Smooth muscle cell (in vitro differentiated cells): ENCODE results near the gene PDIK1L. TPM values are rescaled to one million over a fixed set of nuclear protein-coding genes. Genes with fewer than 3 reads are reported as not detected.

Experiments
- DNase-seq: peaks from one replicate; lab custom pipeline; 2025; ENCODE audit not compliant: unreplicated experiment; lab: John Stamatoyannopoulos, UW
- H2AFZ ChIP-seq: fragments of 200-600 bp; sonication (generic); 2 replicates; pipeline ENCODE4 v1.6.0; 2016; ENCODE audit warnings: antibody characterized with exemption, low read depth, mild to moderate bottlenecking
- H3F3A ChIP-seq: fragments of 200-600 bp; sonication (generic); 2 replicates; pipeline ENCODE4 v1.6.0; 2017; ENCODE audit warnings: antibody characterized with exemption, low read depth
- H3K27ac ChIP-seq: fragments of 200-600 bp; sonication (generic); 2 replicates; pipeline ENCODE4 v1.5.1; 2016; ENCODE audit warnings: low read depth, mild to moderate bottlenecking
- H3K27me3 ChIP-seq: fragments of 200-600 bp; sonication (generic); 2 replicates; pipeline ENCODE4 v1.6.1; 2016; ENCODE audit warnings: low read depth, mild to moderate bottlenecking
- H3K36me3 ChIP-seq: fragments of 200-600 bp; sonication (generic); 2 replicates; pipeline ENCODE4 v1.5.1; 2016; ENCODE audit warnings: low read depth
- H3K4me1 ChIP-seq: fragments of 200-600 bp; sonication (generic); 2 replicates; pipeline ENCODE4 v1.5.1; 2016; ENCODE audit warnings: low read depth
- H3K4me2 ChIP-seq: fragments of 200-600 bp; sonication (generic); 2 replicates; pipeline ENCODE4 v1.6.0; 2016; ENCODE audit warnings: mild to moderate bottlenecking
- H3K4me3 ChIP-seq: fragments of 200-600 bp; sonication (generic); 2 replicates; pipeline ENCODE4 v1.5.1; 2016; ENCODE audit warnings: mild to moderate bottlenecking
- H3K79me2 ChIP-seq: fragments of 200-600 bp; sonication (generic); 2 replicates; pipeline ENCODE4 v1.6.0; 2016; ENCODE audit warnings: low read depth, mild to moderate bottlenecking
- H3K9ac ChIP-seq: fragments of 200-600 bp; sonication (generic); 2 replicates; pipeline ENCODE4 v1.6.0; 2016; ENCODE audit warnings: low read depth
- H3K9me3 ChIP-seq: fragments of 200-600 bp; sonication (generic); replicated peaks from 2 replicates; pipeline ENCODE4 v1.5.1; 2016; ENCODE audit warnings: low read depth
- H4K20me1 ChIP-seq: fragments of 200-600 bp; sonication (generic); 2 replicates; pipeline ENCODE4 v1.6.0; 2016; ENCODE audit warnings: low read depth
- WGBS: methylation state at CpG from one replicate; pipeline ENCODE4 v1.1.7; 2016; ENCODE audit warnings: low lambda C conversion rate; 5-methylcytosine and 5-hydroxymethylcytosine counted together
- polyA plus RNA-seq: library from polyadenylated mRNA; unstranded; fragments of >200 nt; fragmentation: Nextera tagmentation; extraction: Ambion mirVana; gene quantifications from 2 replicates; pipeline ENCODE4 v1.2.1, GENCODE V29; 2016
- total RNA-seq: library from RNA; depleted of rRNA; stranded (reverse); fragments of >200 nt; gene quantifications from 2 replicates; pipeline ENCODE4 v1.2.3, GENCODE V29; 2014
- TF ChIP-seq, protein P1 (sequence below): fragments of 200-600 bp; sonication (generic); IDR thresholded peaks from 2 replicates; pipeline ENCODE4 v1.5.1; 2017; ENCODE audit warnings: borderline replicate concordance, mild to moderate bottlenecking, antibody characterized with exemption; ENCODE audit not compliant: insufficient read depth, poor library complexity, severe bottlenecking

PDIK1L gene
- total RNA-seq (3.7 and 4.6 TPM in 2 replicates), polyA plus RNA-seq (1.9 and 3.6 TPM in 2 replicates)

- Histone ChIP-seq H3K27me3 (no peaks in the 10 kb centered on the region), H2AFZ (peak within 1 kb of the TSS; percentile 95), H3K4me1 (peaks cover 17% of the 10 kb centered on the region), H3F3A (peaks cover 3% of the 10 kb centered on the region), H4K20me1 (no peaks in the 10 kb centered on the region), H3K9me3 (no peaks in the 10 kb centered on the region), H3K27ac (peak within 1 kb of the TSS; percentile 54), H3K9ac (peak within 1 kb of the TSS; percentile 71), H3K4me2 (peak within 1 kb of the TSS; percentile 90), H3K36me3 (no peaks in the 10 kb centered on the region), H3K4me3 (peak within 1 kb of the TSS; percentile 93), H3K79me2 (peaks cover 9% of the 10 kb centered on the region)
- WGBS, result under 1% methylated on average over 41 of the region's 96 CpGs
- TF ChIP-seq, protein P1, sequence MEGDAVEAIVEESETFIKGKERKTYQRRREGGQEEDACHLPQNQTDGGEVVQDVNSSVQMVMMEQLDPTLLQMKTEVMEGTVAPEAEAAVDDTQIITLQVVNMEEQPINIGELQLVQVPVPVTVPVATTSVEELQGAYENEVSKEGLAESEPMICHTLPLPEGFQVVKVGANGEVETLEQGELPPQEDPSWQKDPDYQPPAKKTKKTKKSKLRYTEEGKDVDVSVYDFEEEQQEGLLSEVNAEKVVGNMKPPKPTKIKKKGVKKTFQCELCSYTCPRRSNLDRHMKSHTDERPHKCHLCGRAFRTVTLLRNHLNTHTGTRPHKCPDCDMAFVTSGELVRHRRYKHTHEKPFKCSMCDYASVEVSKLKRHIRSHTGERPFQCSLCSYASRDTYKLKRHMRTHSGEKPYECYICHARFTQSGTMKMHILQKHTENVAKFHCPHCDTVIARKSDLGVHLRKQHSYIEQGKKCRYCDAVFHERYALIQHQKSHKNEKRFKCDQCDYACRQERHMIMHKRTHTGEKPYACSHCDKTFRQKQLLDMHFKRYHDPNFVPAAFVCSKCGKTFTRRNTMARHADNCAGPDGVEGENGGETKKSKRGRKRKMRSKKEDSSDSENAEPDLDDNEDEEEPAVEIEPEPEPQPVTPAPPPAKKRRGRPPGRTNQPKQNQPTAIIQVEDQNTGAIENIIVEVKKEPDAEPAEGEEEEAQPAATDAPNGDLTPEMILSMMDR, result no peak
- peak; percentile 79 for DNase-seq
Observed at GRCh38 chr1:26111530-26112406, at the start of gene PDIK1L. PDIK1L (plus strand) TSS chr1:26111824; CDS start chr1:26114309, 2,485 bp downstream.

DNA sequence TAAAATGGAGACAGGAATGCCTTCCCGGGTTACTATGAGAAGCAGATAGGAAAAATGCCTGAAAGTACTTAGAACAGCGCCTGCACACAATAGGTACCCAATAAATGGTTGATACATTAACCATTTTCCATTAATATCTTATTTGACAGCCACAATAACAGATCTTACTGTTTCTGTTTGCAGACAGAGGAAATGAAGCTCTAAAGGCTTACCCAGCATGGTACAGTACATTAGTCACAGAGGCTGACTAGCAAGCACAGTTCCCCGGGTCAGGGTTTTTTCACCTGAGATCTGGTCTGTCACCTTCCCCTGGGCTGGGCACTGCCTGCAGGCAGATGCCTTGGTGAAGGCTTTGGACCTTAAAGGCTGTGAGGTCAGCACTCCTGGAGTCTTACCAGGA is 47.1 kb upstream of the PDIK1L start:
- Histone ChIP-seq H2AFZ (no peak overlapping the region), H3K36me3 (no peaks in the 10 kb centered on the region), H3K4me2 (no peak overlapping the region), H3K4me1 (no peaks in the 10 kb centered on the region), H3K9ac (no peak overlapping the region), H4K20me1 (no peaks in the 10 kb centered on the region), H3K79me2 (no peaks in the 10 kb centered on the region), H3K27me3 (no peaks in the 10 kb centered on the region), H3F3A (no peaks in the 10 kb centered on the region), H3K27ac (no peak overlapping the region), H3K4me3 (no peak overlapping the region), H3K9me3 (no peaks in the 10 kb centered on the region)
- no peak for DNase-seq
- WGBS, result 69% methylated on average over 3 of the region's 3 CpGs
- TF ChIP-seq, protein P1, result no peak

- H3K36me3 ChIP-seq, result no peaks in the 10 kb centered on the region
- 89% methylated on average over 15 of the region's 15 CpGs for WGBS
- DNase-seq, result no peak
- no peak overlapping the region for H3K9ac ChIP-seq
- H3K27me3 ChIP-seq, result no peaks in the 10 kb centered on the region
- H3K27ac ChIP-seq, result no peak overlapping the region
- TF ChIP-seq, protein P1, result no peak
- no peak overlapping the region for H3K4me2 ChIP-seq
- no peaks in the 10 kb centered on the region for H3F3A ChIP-seq
- no peaks in the 10 kb centered on the region for H3K4me1 ChIP-seq
- H4K20me1 ChIP-seq, result no peaks in the 10 kb centered on the region
- no peak overlapping the region for H2AFZ ChIP-seq
- no peak overlapping the region for H3K4me3 ChIP-seq
- H3K79me2 ChIP-seq, result no peaks in the 10 kb centered on the region
- H3K9me3 ChIP-seq, result no peaks in the 10 kb centered on the region
Observed at GRCh38 chr1:26066160-26066559, 45.5 kb upstream of the PDIK1L start.

DNA sequence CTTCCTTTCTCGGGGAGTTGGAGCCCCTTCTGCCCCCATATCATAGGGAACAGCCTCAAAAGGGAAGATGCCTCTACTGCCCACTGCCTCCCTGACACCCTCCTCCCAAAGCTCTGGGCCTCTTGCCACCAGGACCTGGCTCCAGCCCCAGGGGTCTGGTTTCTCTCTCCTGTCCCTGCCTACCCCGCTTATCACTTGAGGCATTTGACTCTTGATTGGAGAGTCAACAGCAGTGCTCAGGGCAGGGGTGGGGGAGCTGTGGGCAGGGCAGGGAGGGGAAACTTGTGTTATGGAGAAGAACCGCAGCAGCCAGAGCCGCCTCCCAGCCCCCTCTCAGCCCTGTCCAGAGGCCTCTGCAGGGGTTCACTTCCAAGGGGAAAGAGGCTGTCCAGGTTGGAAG is 44.8 kb upstream of the PDIK1L start:
- H3K27ac ChIP-seq, result no peak overlapping the region
- no peaks in the 10 kb centered on the region for H3K4me1 ChIP-seq
- no peaks in the 10 kb centered on the region for H3K79me2 ChIP-seq
- no peak overlapping the region for H3K4me3 ChIP-seq
- no peak for DNase-seq
- 30% methylated on average over 3 of the region's 4 CpGs for WGBS
- H3F3A ChIP-seq, result no peaks in the 10 kb centered on the region
- no peaks in the 10 kb centered on the region for H3K27me3 ChIP-seq
- H3K4me2 ChIP-seq, result peak overlapping the region; percentile 51
- H4K20me1 ChIP-seq, result no peaks in the 10 kb centered on the region
- no peak overlapping the region for H2AFZ ChIP-seq
- no peaks in the 10 kb centered on the region for H3K9me3 ChIP-seq
- TF ChIP-seq, protein P1, result no peak
- no peaks in the 10 kb centered on the region for H3K36me3 ChIP-seq
- H3K9ac ChIP-seq, result no peak overlapping the region
